Ovary (tissue), 9 donors: Measurements from ENCODE around the gene DGKG. TPM values are rescaled to one million over a fixed set of nuclear protein-coding genes. Genes with fewer than 3 reads are reported as not detected.

Source experiments
- DNase-seq, 5 donors: peaks; one replicate each; pipeline ENCODE4 v3.0.0-alpha.2; 2019 to 2020
- H3K27ac ChIP-seq, 2 donors: fragments of 200-600 bp; one replicate each; pipeline versions ENCODE4 v1.5.1 to v1.8.0; 2019 to 2022
- H3K27me3 ChIP-seq: fragments of 200-600 bp; one replicate; pipeline ENCODE4 v1.8.0; 2022
- H3K36me3 ChIP-seq: fragments of 200-600 bp; sonication (generic); one replicate; pipeline ENCODE4 v1.5.1; 2019
- H3K4me1 ChIP-seq: one replicate; pipeline ENCODE4 v1.8.1; 2013; ENCODE audit warnings: mild to moderate bottlenecking, moderate library complexity; ENCODE audit not compliant: insufficient read depth
- H3K4me3 ChIP-seq: fragments of 200-600 bp; sonication (generic); one replicate; pipeline ENCODE4 v1.5.1; 2017
- H3K9me3 ChIP-seq, 2 donors: fragments of 200-600 bp in 1 of 2; sonication (generic) in 1 of 2; one replicate each; pipeline versions ENCODE4 v1.5.1 to v1.8.1; 2013 to 2019; ENCODE audit warnings: mild to moderate bottlenecking in 1 of 2, moderate library complexity in 1 of 2
- CTCF ChIP-seq, 3 donors: fragments of 450-650 bp in 2 of 3; fragments of 200-600 bp in 1 of 3; IDR thresholded peaks; one replicate each; pipeline versions ENCODE4 v1.5.1 to v1.8.0; 2016 to 2022; ENCODE audit warnings: antibody characterized with exemption in 3 of 3, mild to moderate bottlenecking in 1 of 3
- EP300 ChIP-seq: sonication (generic); formaldehyde crosslinking; IDR thresholded peaks from one replicate; pipeline ENCODE4 v1.6.1; 2017; ENCODE audit warnings: antibody characterized with exemption
- POLR2A ChIP-seq: fragments of 450-650 bp; IDR thresholded peaks from one replicate; pipeline ENCODE4 v1.6.1; 2017; ENCODE audit warnings: antibody characterized with exemption, mild to moderate bottlenecking, moderate library complexity
- WGBS, 3 donors: extraction: QIAGEN DNeasy Blood & Tissue Kit in 1 of 3; methylation state at CpG; one replicate each; pipeline versions ENCODE4 v1.1.5 to v1.1.7; 2013 to 2017; 5-methylcytosine and 5-hydroxymethylcytosine counted together
- intact Hi-C, 4 donors: fragments of 100-400 bp; cut with DNase I; formaldehyde crosslinking; loops; one replicate each; pipeline versions ENCODE4 v1.11.0 to v1.15.1; 2022 to 2023
- polyA plus RNA-seq, 2 donors: library from polyadenylated mRNA; stranded (reverse); fragments of 200-250 nt in 1 of 2; fragments of 350-450 nt in 1 of 2; fragmentation: Illumina TruSeq in 1 of 2; extraction: RNeasy Lipid Tissue Mini Kit (QIAGEN cat#74804) in 1 of 2; gene quantifications; one replicate each; pipeline ENCODE4 v1.2.3, GENCODE V29; 2013 to 2014
- total RNA-seq, 7 donors: library from RNA; depleted of rRNA in 2 of 7; stranded (reverse); fragments of >200 nt in 2 of 7; fragmentation: NEBNext Ultra II Directional in 3 of 7; extraction: Animal tissue kit (Norgen Biotek cat#: 25700) in 3 of 7; gene quantifications; one replicate each; pipeline versions ENCODE4 v1.1.0 to v1.2.4, GENCODE V29; 2016 to 2023
- donor health status: DM: no; HTN: no; CAD: no; lungs with moderate emphysema.
- donor health status: DM: no; HTN: no; CAD: no.
- donor health status: Bipolar disorder and iron deficiency.
- donor health status: DM: yes; HTN: yes; CAD: no.
- donor health status: DM: no; HTN: no; CAD: no.
- donor health status: DM: yes; HTN: yes; CAD: no.

DGKG gene
- total and polyA plus RNA-seq, 9 donors: 1.0 to 7.0 (median 4.1) TPM

DNA sequence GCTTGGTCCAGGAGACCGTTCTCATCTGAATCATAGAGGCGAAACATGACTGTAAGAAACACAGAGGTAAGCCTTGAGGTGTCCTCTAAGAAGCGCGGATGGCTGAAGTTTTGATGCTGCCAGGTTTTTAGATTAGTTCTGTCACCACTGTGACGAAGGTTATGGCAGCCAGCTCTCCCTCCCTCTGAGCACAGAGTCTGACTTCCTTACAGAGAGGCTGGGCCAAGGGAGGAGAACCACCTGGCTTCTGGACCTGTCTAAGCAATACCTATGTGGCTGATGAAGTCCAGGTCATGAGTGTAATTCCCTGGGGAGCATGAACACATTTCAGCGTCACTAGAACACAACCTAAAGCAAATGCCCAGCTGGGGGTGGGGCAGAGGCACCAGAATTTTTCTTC is 77.4 kb downstream of the DGKG start:
- H3K4me1 ChIP-seq: no peaks in the 10 kb centered on the region
- no peak overlapping the region for H3K27ac ChIP-seq
- no peak overlapping the region for H3K4me3 ChIP-seq
- no peaks in the 10 kb centered on the region for H3K36me3 ChIP-seq
- intact Hi-C loops: no loop called here
- TF ChIP-seq POLR2A: no peak
- TF ChIP-seq CTCF (IDR thresholded peaks at IDR 0.05): no peak
- TF ChIP-seq EP300: no peak
- WGBS, 3 donors: 86 to 91% (median 88%) methylated on average over 6 of the region's 6 CpGs
- no peaks in the 10 kb centered on the region for H3K9me3 ChIP-seq
- no peaks in the 10 kb centered on the region for H3K27me3 ChIP-seq
- no peak for DNase-seq

DNA sequence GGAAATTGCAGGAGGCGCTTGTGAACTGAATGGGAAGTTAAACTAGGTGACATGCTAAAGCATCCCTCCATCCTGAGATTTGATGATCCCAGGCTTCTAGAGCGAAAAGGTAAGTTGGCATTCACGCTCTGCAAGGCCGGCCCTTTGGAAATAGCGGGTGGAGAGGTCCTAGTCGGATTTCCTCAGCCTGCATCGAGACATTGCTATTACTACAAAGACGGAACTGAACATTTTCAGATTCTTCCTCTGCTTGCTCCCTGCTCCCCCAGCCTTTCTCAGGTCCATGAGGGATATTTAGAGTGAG is 77.7 kb downstream of the DGKG start:
- H3K36me3 ChIP-seq: no peaks in the 10 kb centered on the region

GRCh38 chr3:186283651-186284348 is 78.2 kb downstream of the DGKG start:
- intact Hi-C loops: no loop called here
- no peak overlapping the region for H3K27ac ChIP-seq
- no peaks in the 10 kb centered on the region for H3K36me3 ChIP-seq
- H3K9me3 ChIP-seq: no peaks in the 10 kb centered on the region
- TF ChIP-seq POLR2A: no peak
- no peak for TF ChIP-seq CTCF (IDR thresholded peaks at IDR 0.05)
- no peak for TF ChIP-seq EP300
- no peak overlapping the region for H3K4me3 ChIP-seq
- 79 to 82% (median 79%) methylated on average over 6 of the region's 6 CpGs for WGBS, 3 donors
- DNase-seq: no peak
- no peaks in the 10 kb centered on the region for H3K4me1 ChIP-seq
- H3K27me3 ChIP-seq: no peaks in the 10 kb centered on the region

More for the DNA sequence above, 77.7 kb downstream of the DGKG start:
- no peaks in the 10 kb centered on the region for H3K27me3 ChIP-seq
- WGBS, 3 donors: 95 to 96% (median 96%) methylated on average over 8 of the region's 8 CpGs
- H3K4me1 ChIP-seq: no peaks in the 10 kb centered on the region
- intact Hi-C loops: no loop called here
- no peaks in the 10 kb centered on the region for H3K9me3 ChIP-seq
- H3K4me3 ChIP-seq: no peak overlapping the region
- H3K27ac ChIP-seq: no peak overlapping the region
- TF ChIP-seq EP300: no peak
- no peak for TF ChIP-seq POLR2A
- TF ChIP-seq CTCF (IDR thresholded peaks at IDR 0.05): no peak
- DNase-seq: no peak

DNA sequence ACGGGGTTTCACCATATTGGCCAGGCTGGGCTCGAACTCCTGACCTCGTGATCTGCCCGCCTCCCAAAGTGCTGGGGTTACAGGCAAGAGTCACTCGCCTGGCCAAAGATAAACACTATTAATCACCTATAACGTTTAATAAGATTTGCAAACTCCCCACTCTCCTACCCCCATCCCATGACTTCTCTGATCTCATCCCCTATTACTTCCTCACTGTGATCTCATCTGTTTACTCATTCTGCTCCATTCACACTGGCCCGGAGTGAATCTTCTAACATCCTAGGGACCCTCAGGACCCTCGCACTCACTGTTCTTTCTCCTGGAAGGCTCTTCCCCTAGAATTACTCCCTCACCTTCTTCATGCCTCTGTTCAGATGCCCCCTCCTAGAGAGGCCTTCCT is 78.9 kb downstream of the DGKG start:
- 75 to 79% (median 76%) methylated on average over 8 of the region's 8 CpGs for WGBS, 3 donors
- Histone ChIP-seq H3K4me3 (no peak overlapping the region), H3K9me3 (no peaks in the 10 kb centered on the region), H3K4me1 (no peaks in the 10 kb centered on the region), H3K27ac (no peak overlapping the region), H3K27me3 (no peaks in the 10 kb centered on the region), H3K36me3 (no peaks in the 10 kb centered on the region)
- TF ChIP-seq EP300 (no peak), CTCF (IDR thresholded peaks at IDR 0.05) (no peak), POLR2A (no peak)
- no peak for DNase-seq
- intact Hi-C loops: no loop called here
